HepG2 (cell line): ENCODE data around the gene DOK4. TPM values are rescaled to one million over a fixed set of nuclear protein-coding genes. Genes with fewer than 3 reads are reported as not detected.

Source experiments
- ATRX ChIP-seq: sonication (generic); formaldehyde crosslinking; IDR thresholded peaks from 2 replicates; pipeline ENCODE4 v1.4.0; 2020; ENCODE audit warnings: missing genetic modification reagents, borderline replicate concordance
- GZF1 ChIP-seq: sonication (generic); formaldehyde crosslinking; IDR thresholded peaks from 2 replicates; pipeline ENCODE4 v1.5.1; 2020; ENCODE audit warnings: mild to moderate bottlenecking, missing genetic modification reagents
- KDM4B ChIP-seq: sonication (generic); formaldehyde crosslinking; IDR thresholded peaks from 2 replicates; pipeline ENCODE4 v1.4.0; 2020; ENCODE audit warnings: missing genetic modification reagents
- SOX6 ChIP-seq, 2 experiments: fragments of 450-650 bp in 1 of 2; sonication (generic) in 1 of 2; formaldehyde crosslinking in 1 of 2; IDR thresholded peaks; 2 replicates each; pipeline versions ENCODE4 v1.4.0 to v1.6.1; 2017 to 2020; ENCODE audit warnings: antibody characterized with exemption in 1 of 2, mild to moderate bottlenecking in 1 of 2, missing genetic modification reagents in 1 of 2
- ZFP41 ChIP-seq: sonication (generic); formaldehyde crosslinking; IDR thresholded peaks from 2 replicates; pipeline ENCODE4 v1.4.0; 2020; ENCODE audit warnings: mild to moderate bottlenecking, missing genetic modification reagents, borderline replicate concordance
- ZMAT3 ChIP-seq: sonication (generic); formaldehyde crosslinking; conservative IDR thresholded peaks from 2 replicates; pipeline ENCODE4 v1.7.0; 2021; ENCODE audit warnings: missing genetic modification reagents
- ZNF101 ChIP-seq: sonication (generic); formaldehyde crosslinking; IDR thresholded peaks from 2 replicates; pipeline ENCODE4 v1.4.0; 2020; ENCODE audit warnings: mild to moderate bottlenecking, low read depth, missing genetic modification reagents, borderline replicate concordance
- ZNF260 ChIP-seq: sonication (generic); formaldehyde crosslinking; IDR thresholded peaks from 2 replicates; pipeline ENCODE4 v1.4.0; 2020; ENCODE audit warnings: missing genetic modification reagents, low read depth, mild to moderate bottlenecking, borderline replicate concordance
- ZNF337 ChIP-seq: sonication (generic); formaldehyde crosslinking; IDR thresholded peaks from 2 replicates; pipeline ENCODE4 v1.5.1; 2020; ENCODE audit warnings: missing genetic modification reagents, low read depth, mild to moderate bottlenecking, borderline replicate concordance
- ZNF441 ChIP-seq: sonication (generic); formaldehyde crosslinking; IDR thresholded peaks from 2 replicates; pipeline ENCODE4 v1.7.0; 2021; ENCODE audit warnings: missing genetic modification reagents, borderline replicate concordance
- ZNF713 ChIP-seq: sonication (generic); formaldehyde crosslinking; IDR thresholded peaks from 2 replicates; pipeline ENCODE4 v1.4.0; 2020; ENCODE audit warnings: mild to moderate bottlenecking, missing genetic modification reagents
- ZNF768 ChIP-seq: sonication (generic); formaldehyde crosslinking; IDR thresholded peaks from 2 replicates; pipeline ENCODE4 v1.4.0; 2020; ENCODE audit warnings: missing genetic modification reagents
- ZSCAN29 ChIP-seq: sonication (generic); formaldehyde crosslinking; conservative IDR thresholded peaks from 2 replicates; pipeline ENCODE4 v1.4.0; 2020; ENCODE audit warnings: mild to moderate bottlenecking, missing genetic modification reagents
- polyA plus RNA-seq, 8 experiments: library from polyadenylated mRNA; depleted of rRNA in 3 of 8; stranded (reverse) in 7 of 8; unstranded in 1 of 8; fragments of >200 nt; fragmentation: Illumina TruSeq in 4 of 8; extraction: Trizol in 4 of 8; gene quantifications; 2 replicates each; pipeline versions ENCODE4 v1.2.1 to v1.2.3, GENCODE V29; 2011 to 2016; ENCODE audit warnings: low read depth in 4 of 8, missing spikeins in 1 of 8, mixed read lengths in 1 of 8; ENCODE audit not compliant: insufficient read depth in 1 of 8
- total RNA-seq, 5 experiments: library from RNA; depleted of rRNA; stranded (reverse); fragments of >200 nt; fragmentation: Illumina TruSeq; extraction: Trizol; gene quantifications; 2 replicates each; pipeline ENCODE4 v1.2.3, GENCODE V29; 2016; ENCODE audit warnings: low read depth in 1 of 5
- TF ChIP-seq, protein P1 (sequence below): sonication (generic); formaldehyde crosslinking; IDR thresholded peaks from 2 replicates; pipeline ENCODE4 v1.4.0; 2020; ENCODE audit warnings: mild to moderate bottlenecking, missing genetic modification reagents, borderline replicate concordance
- TF ChIP-seq, protein P2 (sequence below): sonication (generic); formaldehyde crosslinking; IDR thresholded peaks from 2 replicates; pipeline ENCODE4 v1.8.1; 2022; ENCODE audit warnings: low read depth, mild to moderate bottlenecking, missing genetic modification reagents
- TF ChIP-seq, protein P3 (sequence below): sonication (generic); formaldehyde crosslinking; IDR thresholded peaks from 2 replicates; pipeline ENCODE4 v1.5.0; 2020; ENCODE audit warnings: missing genetic modification reagents
- TF ChIP-seq, protein P4 (sequence below): sonication (generic); formaldehyde crosslinking; IDR thresholded peaks from 2 replicates; pipeline ENCODE4 v1.8.0; 2022; ENCODE audit warnings: mild to moderate bottlenecking, missing genetic modification reagents; ENCODE audit not compliant: insufficient replicate concordance

The DOK4 gene
- total and polyA plus RNA-seq, 2 of the 13 experiments (the other 11 are each of a cell fraction or from before 2014, with no cell fraction given) = 52.7 to 70.0 TPM

DNA sequence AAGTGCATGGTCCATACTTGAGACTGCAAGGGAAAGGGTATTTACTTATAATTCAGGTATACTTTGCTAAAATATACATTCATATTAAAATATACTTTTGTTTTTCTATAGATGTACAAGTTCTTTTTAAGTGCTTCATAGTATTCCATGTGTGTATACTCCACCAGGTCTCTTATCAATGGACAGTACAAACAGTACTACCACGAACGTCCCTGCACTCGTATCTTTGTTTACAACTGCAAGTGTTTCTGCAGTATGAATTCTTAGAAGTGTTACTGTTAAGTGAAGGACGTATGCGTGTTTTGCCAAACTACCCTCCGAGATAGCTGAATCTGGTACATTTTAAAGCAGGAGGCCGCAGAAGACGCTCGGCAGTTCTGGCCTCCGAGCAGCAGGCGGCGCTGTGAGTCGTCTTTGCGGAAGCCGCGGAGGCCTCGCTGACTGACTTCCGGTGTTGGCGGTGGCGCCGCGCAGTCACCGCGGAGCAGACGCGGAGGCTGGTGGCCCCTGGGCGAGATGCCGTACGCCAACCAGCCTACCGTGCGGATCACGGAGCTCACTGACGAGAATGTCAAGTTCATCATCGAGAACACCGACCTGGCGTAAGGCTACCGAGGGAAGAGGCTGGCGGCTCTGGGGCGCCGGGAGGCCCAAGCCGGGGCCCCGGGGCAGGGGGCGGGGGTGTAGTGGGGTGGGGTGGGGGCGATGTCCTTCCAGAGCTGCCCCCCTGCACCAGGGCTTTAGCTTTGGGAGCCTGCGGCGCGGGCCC lies 23.9 kb downstream of the DOK4 start, which contains the start of gene POLR2C (continued):
- TF ChIP-seq, protein P1, sequence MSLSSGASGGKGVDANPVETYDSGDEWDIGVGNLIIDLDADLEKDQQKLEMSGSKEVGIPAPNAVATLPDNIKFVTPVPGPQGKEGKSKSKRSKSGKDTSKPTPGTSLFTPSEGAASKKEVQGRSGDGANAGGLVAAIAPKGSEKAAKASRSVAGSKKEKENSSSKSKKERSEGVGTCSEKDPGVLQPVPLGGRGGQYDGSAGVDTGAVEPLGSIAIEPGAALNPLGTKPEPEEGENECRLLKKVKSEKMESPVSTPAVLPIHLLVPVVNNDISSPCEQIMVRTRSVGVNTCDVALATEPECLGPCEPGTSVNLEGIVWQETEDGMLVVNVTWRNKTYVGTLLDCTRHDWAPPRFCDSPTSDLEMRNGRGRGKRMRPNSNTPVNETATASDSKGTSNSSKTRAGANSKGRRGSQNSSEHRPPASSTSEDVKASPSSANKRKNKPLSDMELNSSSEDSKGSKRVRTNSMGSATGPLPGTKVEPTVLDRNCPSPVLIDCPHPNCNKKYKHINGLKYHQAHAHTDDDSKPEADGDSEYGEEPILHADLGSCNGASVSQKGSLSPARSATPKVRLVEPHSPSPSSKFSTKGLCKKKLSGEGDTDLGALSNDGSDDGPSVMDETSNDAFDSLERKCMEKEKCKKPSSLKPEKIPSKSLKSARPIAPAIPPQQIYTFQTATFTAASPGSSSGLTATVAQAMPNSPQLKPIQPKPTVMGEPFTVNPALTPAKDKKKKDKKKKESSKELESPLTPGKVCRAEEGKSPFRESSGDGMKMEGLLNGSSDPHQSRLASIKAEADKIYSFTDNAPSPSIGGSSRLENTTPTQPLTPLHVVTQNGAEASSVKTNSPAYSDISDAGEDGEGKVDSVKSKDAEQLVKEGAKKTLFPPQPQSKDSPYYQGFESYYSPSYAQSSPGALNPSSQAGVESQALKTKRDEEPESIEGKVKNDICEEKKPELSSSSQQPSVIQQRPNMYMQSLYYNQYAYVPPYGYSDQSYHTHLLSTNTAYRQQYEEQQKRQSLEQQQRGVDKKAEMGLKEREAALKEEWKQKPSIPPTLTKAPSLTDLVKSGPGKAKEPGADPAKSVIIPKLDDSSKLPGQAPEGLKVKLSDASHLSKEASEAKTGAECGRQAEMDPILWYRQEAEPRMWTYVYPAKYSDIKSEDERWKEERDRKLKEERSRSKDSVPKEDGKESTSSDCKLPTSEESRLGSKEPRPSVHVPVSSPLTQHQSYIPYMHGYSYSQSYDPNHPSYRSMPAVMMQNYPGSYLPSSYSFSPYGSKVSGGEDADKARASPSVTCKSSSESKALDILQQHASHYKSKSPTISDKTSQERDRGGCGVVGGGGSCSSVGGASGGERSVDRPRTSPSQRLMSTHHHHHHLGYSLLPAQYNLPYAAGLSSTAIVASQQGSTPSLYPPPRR (CRISPR knock-in tag) = peak; percentile 69; the same call in 1 of the 2 replicates
- TF ChIP-seq ATRX (CRISPR knock-in tag) (no peak; the same call in 1 of the 2 replicates), ZMAT3 (CRISPR knock-in tag) (peak; percentile 94), ZNF101 (peak; percentile 35; the same call in 1 of the 2 replicates), GZF1 (CRISPR knock-in tag) (peak; percentile 95), SOX6 (IDR thresholded peaks at IDR 0.05) (no peak), SOX6 (CRISPR knock-in tag; IDR thresholded peaks at IDR 0.05) (peak; percentile 68), ZNF260 (no peak), ZNF441 (CRISPR knock-in tag) (peak; percentile 69; the same call in 1 of the 2 replicates), KDM4B (peak; percentile 99; the same call in 1 of the 2 replicates), ZNF768 (CRISPR knock-in tag) (peak; percentile 86; the same call in 1 of the 2 replicates), ZNF713 (CRISPR knock-in tag) (peak; percentile 64; the same call in 1 of the 2 replicates), ZNF337 (0 out of 2 replicates have a peak, but pooled peaks have one; percentile 5), ZSCAN29 (0 out of 2 replicates have a peak, but pooled peaks have one; percentile 69), ZFP41 (CRISPR knock-in tag) (peak; percentile 96)
- TF ChIP-seq, protein P2, sequence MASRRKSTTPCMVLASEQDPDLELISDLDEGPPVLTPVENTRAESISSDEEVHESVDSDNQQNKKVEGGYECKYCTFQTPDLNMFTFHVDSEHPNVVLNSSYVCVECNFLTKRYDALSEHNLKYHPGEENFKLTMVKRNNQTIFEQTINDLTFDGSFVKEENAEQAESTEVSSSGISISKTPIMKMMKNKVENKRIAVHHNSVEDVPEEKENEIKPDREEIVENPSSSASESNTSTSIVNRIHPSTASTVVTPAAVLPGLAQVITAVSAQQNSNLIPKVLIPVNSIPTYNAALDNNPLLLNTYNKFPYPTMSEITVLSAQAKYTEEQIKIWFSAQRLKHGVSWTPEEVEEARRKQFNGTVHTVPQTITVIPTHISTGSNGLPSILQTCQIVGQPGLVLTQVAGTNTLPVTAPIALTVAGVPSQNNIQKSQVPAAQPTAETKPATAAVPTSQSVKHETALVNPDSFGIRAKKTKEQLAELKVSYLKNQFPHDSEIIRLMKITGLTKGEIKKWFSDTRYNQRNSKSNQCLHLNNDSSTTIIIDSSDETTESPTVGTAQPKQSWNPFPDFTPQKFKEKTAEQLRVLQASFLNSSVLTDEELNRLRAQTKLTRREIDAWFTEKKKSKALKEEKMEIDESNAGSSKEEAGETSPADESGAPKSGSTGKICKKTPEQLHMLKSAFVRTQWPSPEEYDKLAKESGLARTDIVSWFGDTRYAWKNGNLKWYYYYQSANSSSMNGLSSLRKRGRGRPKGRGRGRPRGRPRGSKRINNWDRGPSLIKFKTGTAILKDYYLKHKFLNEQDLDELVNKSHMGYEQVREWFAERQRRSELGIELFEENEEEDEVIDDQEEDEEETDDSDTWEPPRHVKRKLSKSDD (CRISPR knock-in tag) = peak; percentile 87
- TF ChIP-seq, protein P3, sequence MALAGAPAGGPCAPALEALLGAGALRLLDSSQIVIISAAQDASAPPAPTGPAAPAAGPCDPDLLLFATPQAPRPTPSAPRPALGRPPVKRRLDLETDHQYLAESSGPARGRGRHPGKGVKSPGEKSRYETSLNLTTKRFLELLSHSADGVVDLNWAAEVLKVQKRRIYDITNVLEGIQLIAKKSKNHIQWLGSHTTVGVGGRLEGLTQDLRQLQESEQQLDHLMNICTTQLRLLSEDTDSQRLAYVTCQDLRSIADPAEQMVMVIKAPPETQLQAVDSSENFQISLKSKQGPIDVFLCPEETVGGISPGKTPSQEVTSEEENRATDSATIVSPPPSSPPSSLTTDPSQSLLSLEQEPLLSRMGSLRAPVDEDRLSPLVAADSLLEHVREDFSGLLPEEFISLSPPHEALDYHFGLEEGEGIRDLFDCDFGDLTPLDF (CRISPR knock-in tag) = peak; percentile 79; the same call in 1 of the 2 replicates
- TF ChIP-seq, protein P4, sequence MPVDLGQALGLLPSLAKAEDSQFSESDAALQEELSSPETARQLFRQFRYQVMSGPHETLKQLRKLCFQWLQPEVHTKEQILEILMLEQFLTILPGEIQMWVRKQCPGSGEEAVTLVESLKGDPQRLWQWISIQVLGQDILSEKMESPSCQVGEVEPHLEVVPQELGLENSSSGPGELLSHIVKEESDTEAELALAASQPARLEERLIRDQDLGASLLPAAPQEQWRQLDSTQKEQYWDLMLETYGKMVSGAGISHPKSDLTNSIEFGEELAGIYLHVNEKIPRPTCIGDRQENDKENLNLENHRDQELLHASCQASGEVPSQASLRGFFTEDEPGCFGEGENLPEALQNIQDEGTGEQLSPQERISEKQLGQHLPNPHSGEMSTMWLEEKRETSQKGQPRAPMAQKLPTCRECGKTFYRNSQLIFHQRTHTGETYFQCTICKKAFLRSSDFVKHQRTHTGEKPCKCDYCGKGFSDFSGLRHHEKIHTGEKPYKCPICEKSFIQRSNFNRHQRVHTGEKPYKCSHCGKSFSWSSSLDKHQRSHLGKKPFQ (CRISPR knock-in tag) = peak; percentile 66
